ENCODE data around the gene WIPF2.

WIPF2 gene

GRCh38 chr17:40309031-40309948 is 90.2 kb downstream of the WIPF2 start, which contains the start of gene RARA (continued):
- TF ChIP-seq ZNF610 (tag by site-specific recombination; IDR thresholded peaks at IDR 0.05; ENCODE audit: borderline replicate concordance) (no peak), ZBTB8A (tag by site-specific recombination; IDR thresholded peaks at IDR 0.05) (peak; percentile 45; the same call in 1 of the 2 replicates)

- TF ChIP-seq KLF8 (tag by site-specific recombination; IDR thresholded peaks at IDR 0.05) (no peak), ZNF785 (tag by site-specific recombination; IDR thresholded peaks at IDR 0.05) (no peak), ZNF449 (tag by site-specific recombination; IDR thresholded peaks at IDR 0.05) (no peak), ZNF513 (tag by site-specific recombination; IDR thresholded peaks at IDR 0.05) (no peak), ZNF10 (tag by site-specific recombination; IDR thresholded peaks at IDR 0.05) (no peak), ZNF292 (tag by site-specific recombination; IDR thresholded peaks at IDR 0.05; ENCODE audit: borderline replicate concordance, low read depth) (no peak), ZNF792 (tag by site-specific recombination; IDR thresholded peaks at IDR 0.05) (no peak), SETDB1 (IDR thresholded peaks at IDR 0.05; ENCODE audit: insufficient read length, low read length) (no peak), ZBTB11 (tag by site-specific recombination; conservative IDR thresholded peaks at IDR 0.05; ENCODE audit: low read depth) (no peak), ZNF169 (tag by site-specific recombination; IDR thresholded peaks at IDR 0.05) (no peak)
- ChIA-PET CTCF (interaction anchor here (0.6 to 16.6 kb wide), 6 partner anchors 9 to 311 kb away, joined by 3 to 453 read pairs (median 4); partner anchors contain the start of gene GJD3), POLR2A (interaction anchor here (1.3 to 1.8 kb wide), 3 partner anchors 13 to 45 kb away, joined by 3 to 6 read pairs (median 4); no protein-coding TSS in a partner anchor)
- Histone ChIP-seq H3K4me1 (ENCODE audit: control insufficient read depth, insufficient read depth, low read length) (peaks cover 34% of the 10 kb centered on the region), H3K27ac (ENCODE audit: extremely low read depth, low read depth, low read length) (no peak overlapping the region), H3K9me3 (ENCODE audit: control insufficient read depth, insufficient read depth, low read depth, low read length) (no peaks in the 10 kb centered on the region), H3K4me3 (ENCODE audit: low read depth, low read length) (no peak overlapping the region), H3K36me3 (ENCODE audit: control insufficient read depth in 2 of 2, insufficient read depth in 1 of 2, low read length in 2 of 2) (peaks cover 0 to 5% of the 10 kb centered on the region in 2 experiments; a peak in 1 of 3 replicates)
Observed at GRCh38 chr17:40309949-40310510, 90.9 kb downstream of the WIPF2 start.

- no peak overlapping the region for H3K4me3 ChIP-seq (ENCODE audit: low read depth, low read length)
Observed at GRCh38 chr17:40310882-40311391, 91.8 kb downstream of the WIPF2 start.

More at GRCh38 chr17:40310882-40311391, 91.8 kb downstream of the WIPF2 start:
- POLR2A ChIA-PET, result interaction anchor here (0.5 to 1.8 kb wide), 5 partner anchors 12 to 190 kb away, joined by 3 to 6 read pairs (median 3); no protein-coding TSS in a partner anchor
- Histone ChIP-seq H3K9me3 (ENCODE audit: control insufficient read depth, insufficient read depth, low read depth, low read length) (no peaks in the 10 kb centered on the region), H3K27ac (ENCODE audit: extremely low read depth, low read depth, low read length) (no peak overlapping the region), H3K36me3 (ENCODE audit: control insufficient read depth in 2 of 2, insufficient read depth in 1 of 2, low read length in 2 of 2) (no peaks in the 10 kb centered on the region; a peak in 1 of 3 replicates), H3K4me1 (ENCODE audit: control insufficient read depth, insufficient read depth, low read length) (peaks cover 34% of the 10 kb centered on the region)
- TF ChIP-seq ZNF26 (tag by site-specific recombination; IDR thresholded peaks at IDR 0.05) (no peak), ZNF366 (tag by site-specific recombination; conservative IDR thresholded peaks at IDR 0.05) (0 out of 2 replicates have a peak, but pooled peaks have one; percentile 16)
- CTCF ChIA-PET, result interaction anchor here (0.5 to 16.6 kb wide), 4 partner anchors 8 to 98 kb away, joined by 3 to 453 read pairs (median 16); partner anchors contain the start of gene GJD3
